ENCODE measurements around the gene LPCAT3. TPM values are rescaled to one million over a fixed set of nuclear protein-coding genes. Genes with fewer than 3 reads are reported as not detected.
A peak's percentile ranks its signal among the peaks of the same experiment; 100 is the strongest.

LPCAT3 gene
- total and polyA plus RNA-seq, 2 of the 4 experiments (the other 2 are of a cell fraction): 7.0 to 18.6 TPM

DNA sequence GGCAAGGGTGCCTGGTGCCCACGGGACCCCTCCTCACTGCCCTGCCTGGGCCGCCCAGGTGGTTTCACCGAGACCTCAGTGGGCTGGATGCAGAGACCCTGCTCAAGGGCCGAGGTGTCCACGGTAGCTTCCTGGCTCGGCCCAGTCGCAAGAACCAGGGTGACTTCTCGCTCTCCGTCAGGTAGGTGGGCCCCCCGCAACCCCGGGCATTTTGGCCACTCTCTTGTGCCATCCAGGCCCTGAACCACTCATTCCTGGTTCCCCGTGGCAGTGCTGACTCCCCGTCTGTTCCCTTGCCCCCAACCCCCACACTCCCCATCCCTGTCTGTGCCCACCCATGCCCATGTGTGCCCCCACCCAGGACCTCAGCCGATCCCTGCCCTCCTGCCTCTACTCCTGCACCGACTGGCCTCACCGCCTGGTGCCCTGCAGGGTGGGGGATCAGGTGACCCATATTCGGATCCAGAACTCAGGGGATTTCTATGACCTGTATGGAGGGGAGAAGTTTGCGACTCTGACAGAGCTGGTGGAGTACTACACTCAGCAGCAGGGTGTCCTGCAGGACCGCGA is 66.6 kb downstream of the LPCAT3 start (continued):
- no peak for TF ChIP-seq FOS (IDR thresholded peaks at IDR 0.05; ENCODE audit: low read depth, low read length)
- no peak for TF ChIP-seq BHLHE40 (IDR thresholded peaks at IDR 0.05; ENCODE audit: low read depth, low read length)
- no peak for TF ChIP-seq CHD1 (IDR thresholded peaks at IDR 0.05; ENCODE audit: low read depth, low read length)
- TF ChIP-seq MXI1 (IDR thresholded peaks at IDR 0.05; ENCODE audit: borderline replicate concordance, low read depth, low read length): no peak
- TF ChIP-seq MAZ (IDR thresholded peaks at IDR 0.05; ENCODE audit: borderline replicate concordance, low read depth, low read length): no peak
- TF ChIP-seq POLR2A (IDR thresholded peaks at IDR 0.05; ENCODE audit: low read depth, low read length): no peak

DNA sequence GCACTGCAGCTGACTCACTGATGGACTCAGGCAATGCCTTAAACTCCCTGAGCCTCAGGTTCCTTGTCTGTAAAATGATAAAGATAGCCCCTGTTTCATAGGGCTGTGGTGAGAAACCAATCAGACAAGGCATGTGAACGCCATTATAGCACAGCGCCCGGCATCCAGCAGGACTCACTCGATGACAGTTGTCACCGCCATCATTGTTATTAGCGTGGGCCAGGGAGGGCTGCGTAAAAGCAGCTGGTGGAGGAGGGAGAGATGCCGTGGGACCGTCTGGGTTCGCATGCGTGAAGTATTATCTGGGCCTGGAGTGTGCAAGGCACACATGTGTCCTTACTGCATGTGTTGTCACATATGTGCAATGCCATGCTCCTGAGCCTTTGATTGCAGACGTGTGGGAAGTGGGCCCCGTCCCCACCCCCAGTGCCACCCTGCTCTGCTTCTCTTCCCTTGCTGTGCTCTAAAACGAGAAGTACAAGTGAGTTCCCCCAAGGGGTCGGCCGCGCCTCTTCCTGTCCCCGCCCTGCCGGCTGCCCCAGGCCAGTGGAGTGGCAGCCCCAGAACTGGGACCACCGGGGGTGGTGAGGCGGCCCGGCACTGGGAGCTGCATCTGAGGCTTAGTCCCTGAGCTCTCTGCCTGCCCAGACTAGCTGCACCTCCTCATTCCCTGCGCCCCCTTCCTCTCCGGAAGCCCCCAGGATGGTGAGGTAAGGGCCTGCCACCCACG is 67.3 kb downstream of the LPCAT3 start, which contains the start of gene PTPN6:
TSS of gene PTPN6 (plus strand) at position 546 of the 730 bp plus-strand sequence. CDS start at position 703, 157 bp downstream.
- intact Hi-C loops (cut with micrococcal nuclease): no loop called here
- no peak within 1 kb of the TSS for H3K18ac ChIP-seq (ENCODE audit: low read depth, low read length)
- H4K20me1 ChIP-seq (ENCODE audit: insufficient read depth, low read length): no peaks in the 10 kb centered on the region
- H4K91ac ChIP-seq (ENCODE audit: insufficient read depth, low read depth, low read length): no peak within 1 kb of the TSS
- H3K9ac ChIP-seq (ENCODE audit: low read depth, low read length): no peak within 1 kb of the TSS
- no peaks in the 10 kb centered on the region for H3K9me1 ChIP-seq (ENCODE audit: insufficient read depth, low read length)
- no peak within 1 kb of the TSS for H2BK20ac ChIP-seq (ENCODE audit: low read depth, low read length)
- peak within 1 kb of the TSS; percentile 72 for H2AFZ ChIP-seq (replicated peaks; ENCODE audit: low read length, poor library complexity)
- no peak within 1 kb of the TSS for H3K4me2 ChIP-seq (ENCODE audit: low read depth, low read length)
- H3K14ac ChIP-seq (replicated peaks; ENCODE audit: low read depth, low read length): no peak within 1 kb of the TSS
- no peak within 1 kb of the TSS for H2BK5ac ChIP-seq (ENCODE audit: low read depth, low read length, poor library complexity, severe bottlenecking)
- no peaks in the 10 kb centered on the region for H3K36me3 ChIP-seq (ENCODE audit: control insufficient read depth, insufficient read depth, low read length)
- ChIA-PET CTCF (no interaction called here), POLR2A (ENCODE audit: unreplicated experiment) (no interaction called here)
- H3K79me1 ChIP-seq (ENCODE audit: low read depth in 1 of 2, low read length in 2 of 2): peaks cover 0 to under 1% of the 10 kb centered on the region in 2 experiments; a peak in 1 of 4 replicates
- no peak within 1 kb of the TSS for H2BK15ac ChIP-seq (ENCODE audit: low read depth, low read length)
- ATAC-seq (ENCODE audit: low read depth) (no peak), DNase-seq (no peak)
- in situ Hi-C loops (cut with MboI; ENCODE audit: low sequenced_read_pairs): no loop called here
- no peak within 1 kb of the TSS for H3K4ac ChIP-seq (ENCODE audit: low read depth, low read length)
- H2BK120ac ChIP-seq (ENCODE audit: low read depth, low read length): no peak within 1 kb of the TSS
- H2AK9ac ChIP-seq (replicated peaks; ENCODE audit: low read depth, low read length, poor library complexity): peak within 1 kb of the TSS; percentile 55
- dilution Hi-C loops (cut with HindIII; ENCODE audit: low sequenced_read_pairs, unreplicated experiment): no loop called here
- whole genome bisulfite sequencing, 2 experiments (ENCODE audit: extremely low coverage in 2 of 2, insufficient read length in 1 of 2): 79% methylated on average over 14 of the region's 25 CpGs; no CpG with 5 or more reads in 1 of the 2 experiments
- H3K27ac ChIP-seq (ENCODE audit: insufficient read depth, low read length): no peak within 1 kb of the TSS
- H3K23ac ChIP-seq (ENCODE audit: low read depth, low read length): no peak within 1 kb of the TSS
- no TSS peak for BruUV-seq (replicated peaks)
- no peak within 1 kb of the TSS for H3K4me3 ChIP-seq (ENCODE audit: insufficient read depth, low read depth, low read length)
- no peaks in the 10 kb centered on the region for H3K9me3 ChIP-seq (ENCODE audit: control insufficient read depth, insufficient read depth, low read length)
- H3K4me1 ChIP-seq (ENCODE audit: control insufficient read depth, insufficient read depth, low read length): 0 out of 2 replicates have a peak, but pooled peaks cover 2% of the 10 kb centered on the region
- TF ChIP-seq NFE2L2 (IDR thresholded peaks at IDR 0.05; ENCODE audit: low read depth, low read length): no peak
- H3K56ac ChIP-seq (ENCODE audit: extremely low read depth, insufficient read depth, low read length): no peak within 1 kb of the TSS
- no peak within 1 kb of the TSS for H2AK5ac ChIP-seq (ENCODE audit: low read depth, low read length)
- H4K5ac ChIP-seq (ENCODE audit: low read depth, low read length): no peak within 1 kb of the TSS
- H3K27me3 ChIP-seq (ENCODE audit: control insufficient read depth, insufficient read depth, low read length): no peaks in the 10 kb centered on the region
- no peak within 1 kb of the TSS for H4K8ac ChIP-seq (ENCODE audit: low read depth in 2 of 2, low read length in 2 of 2)

Data from IMR-90 (cell line).